ENCODE data around the gene MYH9. TPM values are rescaled to one million over a fixed set of nuclear protein-coding genes. Genes with fewer than 3 reads are reported as not detected.

Gene MYH9
- total and polyA plus RNA-seq, 4 donors, result 32.3 to 150 (median 98.7) TPM

GRCh38 chr22:36316419-36316818, 71.3 kb downstream of the MYH9 start:
- H3K4me1 ChIP-seq (ENCODE audit: control insufficient read depth in 4 of 4, insufficient read depth in 4 of 4, low read length in 3 of 4), result no peaks in the 10 kb centered on the region

GRCh38 chr22:36315325-36315724, 72.4 kb downstream of the MYH9 start:
- no peak overlapping the region for H3K9ac ChIP-seq (ENCODE audit: low read depth in 1 of 2, low read length in 2 of 2)
- H3K27me3 ChIP-seq (ENCODE audit: control insufficient read depth in 4 of 4, insufficient read depth in 4 of 4, low read length in 3 of 4), result no peaks in the 10 kb centered on the region
- TF ChIP-seq HNF4G (IDR thresholded peaks at IDR 0.05) (no peak), SP1 (IDR thresholded peaks at IDR 0.05) (no peak), NR2F2 (IDR thresholded peaks at IDR 0.05) (no peak), ATF3 (IDR thresholded peaks at IDR 0.05) (no peak), REST (IDR thresholded peaks at IDR 0.05) (no peak), FOXA1 (IDR thresholded peaks at IDR 0.05) (no peak), YY1 (IDR thresholded peaks at IDR 0.05) (no peak)
- H3K4me1 ChIP-seq (ENCODE audit: control insufficient read depth in 4 of 4, insufficient read depth in 4 of 4, low read length in 3 of 4), result no peaks in the 10 kb centered on the region
- 83% methylated on average over 7 of the region's 7 CpGs for WGBS
- no peaks in the 10 kb centered on the region for H3K9me3 ChIP-seq (ENCODE audit: control insufficient read depth in 4 of 4, low read length in 3 of 4)
- no peak overlapping the region for H3K27ac ChIP-seq (ENCODE audit: low read depth in 1 of 2, low read length in 2 of 2)
- no peak for DNase-seq (ENCODE audit: low spot score)
- peaks cover 25 to 88% (median 73%) of the 10 kb centered on the region in 4 donors for H3K36me3 ChIP-seq (ENCODE audit: control insufficient read depth in 4 of 4, insufficient read depth in 3 of 4, low read depth in 1 of 4, low read length in 3 of 4)
- H3K4me3 ChIP-seq (ENCODE audit: low read depth in 1 of 3, low read length in 3 of 3), result no peak overlapping the region

More at GRCh38 chr22:36316419-36316818, 71.3 kb downstream of the MYH9 start:
- TF ChIP-seq ATF3 (IDR thresholded peaks at IDR 0.05), result no peak
- Histone ChIP-seq H3K4me3 (ENCODE audit: low read depth in 1 of 3, low read length in 3 of 3) (no peak overlapping the region), H3K9ac (ENCODE audit: low read depth in 1 of 2, low read length in 2 of 2) (no peak overlapping the region), H3K27me3 (ENCODE audit: control insufficient read depth in 4 of 4, insufficient read depth in 4 of 4, low read length in 3 of 4) (no peaks in the 10 kb centered on the region), H3K36me3 (ENCODE audit: control insufficient read depth in 4 of 4, insufficient read depth in 3 of 4, low read depth in 1 of 4, low read length in 3 of 4) (peaks cover 22 to 86% (median 70%) of the 10 kb centered on the region in 4 donors), H3K27ac (ENCODE audit: low read depth in 1 of 2, low read length in 2 of 2) (no peak overlapping the region), H3K9me3 (ENCODE audit: control insufficient read depth in 4 of 4, low read length in 3 of 4) (no peaks in the 10 kb centered on the region)
- WGBS, result 97% methylated on average over 14 of the region's 14 CpGs
- DNase-seq (ENCODE audit: low spot score), result no peak

- no peaks in the 10 kb centered on the region for H3K27me3 ChIP-seq (ENCODE audit: control insufficient read depth in 4 of 4, insufficient read depth in 4 of 4, low read length in 3 of 4)
- no peaks in the 10 kb centered on the region for H3K9me3 ChIP-seq (ENCODE audit: control insufficient read depth in 4 of 4, low read length in 3 of 4)
- 82% methylated on average over 18 of the region's 18 CpGs for WGBS
- no peak overlapping the region for H3K27ac ChIP-seq (ENCODE audit: low read depth in 1 of 2, low read length in 2 of 2)
- H3K4me1 ChIP-seq (ENCODE audit: control insufficient read depth in 4 of 4, insufficient read depth in 4 of 4, low read length in 3 of 4), result peaks cover 3 to 13% (median 6%) of the 10 kb centered on the region in 4 donors
- no peak overlapping the region for H3K4me3 ChIP-seq (ENCODE audit: low read depth in 1 of 3, low read length in 3 of 3)
- peaks cover 26 to 75% (median 60%) of the 10 kb centered on the region in 4 donors for H3K36me3 ChIP-seq (ENCODE audit: control insufficient read depth in 4 of 4, insufficient read depth in 3 of 4, low read depth in 1 of 4, low read length in 3 of 4)
- no peak overlapping the region for H3K9ac ChIP-seq (ENCODE audit: low read depth in 1 of 2, low read length in 2 of 2)
- TF ChIP-seq ZBTB33 (IDR thresholded peaks at IDR 0.05), result no peak
- TF ChIP-seq GABPA (IDR thresholded peaks at IDR 0.05 in 1 of 2, conservative IDR thresholded peaks at IDR 0.05 in 1 of 2), result no peak
- TF ChIP-seq FOXA2 (IDR thresholded peaks at IDR 0.05), result no peak
- no peak for TF ChIP-seq HNF4G (IDR thresholded peaks at IDR 0.05)
- no peak for TF ChIP-seq EGR1 (IDR thresholded peaks at IDR 0.05; ENCODE audit: low read depth in 2 of 2)
- TF ChIP-seq SP1 (IDR thresholded peaks at IDR 0.05), result no peak
- TF ChIP-seq NR2F2 (IDR thresholded peaks at IDR 0.05), result no peak
- no peak for TF ChIP-seq YY1 (IDR thresholded peaks at IDR 0.05)
- TF ChIP-seq RXRA (IDR thresholded peaks at IDR 0.05), result no peak
- TF ChIP-seq MAX (IDR thresholded peaks at IDR 0.05), result no peak
- no peak for TF ChIP-seq FOXA1 (IDR thresholded peaks at IDR 0.05)
- TF ChIP-seq RAD21 (IDR thresholded peaks at IDR 0.05), result no peak
- no peak for TF ChIP-seq TAF1 (conservative IDR thresholded peaks at IDR 0.05)
- TF ChIP-seq HNF4A (conservative IDR thresholded peaks at IDR 0.05), result no peak
- TF ChIP-seq JUND (IDR thresholded peaks at IDR 0.05), result no peak
- TF ChIP-seq REST (IDR thresholded peaks at IDR 0.05), result no peak
- DNase-seq (ENCODE audit: low spot score), result no peak
These were observed 76.2 kb downstream of the MYH9 start for GRCh38 chr22:36311386-36312085.
